ENCODE measurements around the gene TRIM71. TPM values are rescaled to one million over a fixed set of nuclear protein-coding genes. Genes with fewer than 3 reads are reported as not detected.
"Not testable (repeated sequence)": the region's sequence is repeated elsewhere in the genome, so short reads cannot be mapped to it uniquely, and the experiment has no call there.

TRIM71 gene
- total and polyA plus RNA-seq, 3 experiments from 2014 or later: 0.02 to 0.07 TPM; not detected in 1

DNA sequence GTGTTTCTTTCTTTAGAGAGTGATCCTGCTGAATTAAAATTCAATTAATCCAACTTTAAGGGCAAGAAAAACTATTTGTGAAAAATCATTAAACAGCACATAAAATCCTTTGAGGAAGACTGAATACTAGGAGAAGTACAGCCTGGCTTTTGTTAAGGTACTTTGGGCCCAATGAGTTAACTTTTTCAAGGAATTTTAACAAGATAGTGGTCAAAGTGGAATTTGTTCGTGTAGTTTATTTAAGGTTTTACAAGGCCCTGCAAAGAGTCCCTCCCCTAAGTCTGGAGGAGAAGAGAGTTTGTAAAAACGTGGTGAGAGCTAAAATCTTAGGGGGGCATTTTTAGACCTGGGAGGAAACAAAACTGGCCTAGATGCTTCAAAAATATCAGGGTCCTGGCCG lies 26.0 kb upstream of the TRIM71 start:
- Mint-ChIP-seq H3K36me3 (no peaks in the 10 kb centered on the region), H3K27ac (no peak overlapping the region), H3K4me1 (no peaks in the 10 kb centered on the region), H3K9me3 (no peaks in the 10 kb centered on the region), H3K4me3 (no peak overlapping the region), H3K27me3 (peaks cover 3 to 10% of the 10 kb centered on the region in 2 donors)
- H3K4me1 ChIP-seq (ENCODE audit: insufficient read depth, low read length): no peaks in the 10 kb centered on the region
- no peaks in the 10 kb centered on the region for H3K9me3 ChIP-seq (ENCODE audit: low read length)
- H3K27me3 ChIP-seq (ENCODE audit: insufficient read depth, low read length, poor library complexity, severe bottlenecking): no peaks in the 10 kb centered on the region
- no peak overlapping the region for H3K27ac ChIP-seq (ENCODE audit: low read depth, low read length)
- H3K36me3 ChIP-seq (ENCODE audit: insufficient read depth, low read length): no peaks in the 10 kb centered on the region
- ChIA-PET CTCF (no interaction called here), POLR2A (no interaction called here)
- DNase-seq: no peak
- H3K4me3 ChIP-seq (ENCODE audit: low read length): no peak overlapping the region

DNA sequence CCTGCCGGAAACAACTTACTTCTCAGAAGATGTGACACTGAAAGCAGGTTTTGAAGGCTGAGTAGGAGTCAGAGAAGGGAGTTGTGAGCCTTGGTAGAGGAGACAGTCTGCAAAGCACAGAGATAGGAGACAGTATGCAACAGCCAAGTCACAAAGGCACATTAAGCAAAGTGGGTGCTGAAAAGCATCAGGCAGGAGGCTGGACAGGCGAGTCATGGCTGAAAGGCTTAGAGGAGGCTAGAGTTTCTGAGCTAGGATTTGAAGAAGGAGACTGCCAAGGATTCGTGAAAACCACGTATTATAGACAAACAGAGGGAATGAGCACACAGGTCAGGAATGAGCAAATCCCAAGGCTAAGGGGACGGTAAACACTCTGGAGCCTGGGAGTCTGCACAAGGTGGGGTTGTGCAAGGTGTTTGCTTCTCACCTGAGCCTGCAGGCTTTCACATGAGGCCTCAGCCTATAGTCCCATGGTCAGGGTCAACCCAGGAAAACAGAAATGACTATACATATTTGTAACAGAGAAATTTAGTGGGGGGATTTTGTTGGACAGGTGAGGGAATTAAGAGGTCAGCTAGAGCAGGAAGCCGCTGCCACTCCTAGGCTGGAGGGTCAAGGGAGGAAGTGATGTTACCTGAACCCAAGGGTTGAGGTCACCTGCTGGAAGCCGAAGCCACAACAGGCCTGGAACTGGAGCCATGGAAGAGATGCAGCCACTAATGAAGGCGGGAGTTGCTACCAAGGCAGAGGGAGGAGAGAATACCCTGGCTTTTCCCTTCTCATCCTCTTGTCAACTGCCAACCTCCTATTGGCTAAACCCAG lies 23.1 kb upstream of the TRIM71 start:
- POLR2A ChIA-PET: no interaction called here
- Mint-ChIP-seq H3K4me1 (no peaks in the 10 kb centered on the region), H3K36me3 (no peaks in the 10 kb centered on the region), H3K9me3 (no peaks in the 10 kb centered on the region), H3K27ac (no peak overlapping the region), H3K27me3 (peaks cover 4 to 10% of the 10 kb centered on the region in 2 donors), H3K4me3 (no peak overlapping the region)
- H3K4me1 ChIP-seq (ENCODE audit: insufficient read depth, low read length): no peaks in the 10 kb centered on the region
- no peak for DNase-seq
- H3K9me3 ChIP-seq (ENCODE audit: low read length): no peaks in the 10 kb centered on the region
- H3K27me3 ChIP-seq (ENCODE audit: insufficient read depth, low read length, poor library complexity, severe bottlenecking): no peaks in the 10 kb centered on the region
- CTCF ChIA-PET: no interaction called here
- no peak overlapping the region for H3K27ac ChIP-seq (ENCODE audit: low read depth, low read length)
- H3K36me3 ChIP-seq (ENCODE audit: insufficient read depth, low read length): no peaks in the 10 kb centered on the region
- H3K4me3 ChIP-seq (ENCODE audit: low read length): no peak overlapping the region

DNA sequence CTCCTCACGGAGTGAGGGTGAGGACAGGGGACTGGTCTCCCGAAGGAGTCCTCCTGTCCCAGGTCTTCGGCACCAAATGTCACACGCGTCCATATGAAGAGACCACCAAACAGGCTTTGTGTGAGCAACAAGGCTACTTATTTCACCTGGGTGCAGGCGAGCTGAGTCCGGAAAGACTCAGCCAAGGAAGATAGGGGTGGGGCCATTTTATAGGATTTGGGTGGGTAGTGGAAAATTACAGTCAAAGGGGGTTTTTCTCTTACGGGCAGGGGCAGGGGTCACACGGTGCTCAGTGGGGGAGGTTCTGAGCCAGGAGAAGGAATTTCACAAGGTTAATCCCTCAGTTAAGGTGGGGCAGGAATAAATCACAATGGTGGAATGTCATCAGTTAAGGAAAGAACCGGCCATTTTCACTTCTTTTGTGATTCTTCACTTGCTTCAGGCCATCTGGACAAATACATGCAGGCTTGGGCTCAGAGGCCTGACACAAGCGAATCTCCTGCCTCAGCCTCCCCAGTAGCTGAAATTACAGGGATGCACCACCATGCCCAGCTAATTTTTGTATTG lies 21.3 kb upstream of the TRIM71 start:
- H3K4me1 Mint-ChIP-seq; H3K27ac ChIP-seq (ENCODE audit: low read depth, low read length); H3K27ac Mint-ChIP-seq; H3K27me3 ChIP-seq (ENCODE audit: insufficient read depth, low read length, poor library complexity, severe bottlenecking); H3K36me3 ChIP-seq (ENCODE audit: insufficient read depth, low read length); H3K9me3 Mint-ChIP-seq; H3K27me3 Mint-ChIP-seq; H3K4me3 ChIP-seq (ENCODE audit: low read length); DNase-seq; H3K4me1 ChIP-seq (ENCODE audit: insufficient read depth, low read length); H3K4me3 Mint-ChIP-seq; CTCF ChIA-PET; H3K9me3 ChIP-seq (ENCODE audit: low read length); POLR2A ChIA-PET; H3K36me3 Mint-ChIP-seq: not testable (repeated sequence)

DNA sequence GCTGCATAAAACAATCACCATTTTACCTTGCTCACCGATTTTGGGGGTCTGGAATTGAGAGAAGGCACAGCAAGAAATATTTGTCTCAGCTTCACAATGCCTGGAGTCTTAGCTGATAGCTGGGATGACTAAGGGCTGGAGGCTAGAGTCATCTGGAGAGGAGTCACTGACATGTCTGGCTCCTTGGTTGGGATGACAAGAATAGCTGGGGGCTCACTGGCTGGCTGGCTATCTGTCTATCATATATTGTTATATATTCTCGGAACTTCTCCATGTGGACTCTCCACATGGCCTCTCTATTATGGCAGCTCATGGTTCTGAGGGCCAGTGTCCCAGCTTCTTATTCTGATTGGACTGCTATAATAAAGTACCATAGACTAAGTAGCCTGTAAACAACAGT lies 20.0 kb upstream of the TRIM71 start:
- Mint-ChIP-seq H3K27me3 (peaks cover 6 to 10% of the 10 kb centered on the region in 2 donors), H3K4me3 (no peak overlapping the region)
- POLR2A ChIA-PET: no interaction called here

DNA sequence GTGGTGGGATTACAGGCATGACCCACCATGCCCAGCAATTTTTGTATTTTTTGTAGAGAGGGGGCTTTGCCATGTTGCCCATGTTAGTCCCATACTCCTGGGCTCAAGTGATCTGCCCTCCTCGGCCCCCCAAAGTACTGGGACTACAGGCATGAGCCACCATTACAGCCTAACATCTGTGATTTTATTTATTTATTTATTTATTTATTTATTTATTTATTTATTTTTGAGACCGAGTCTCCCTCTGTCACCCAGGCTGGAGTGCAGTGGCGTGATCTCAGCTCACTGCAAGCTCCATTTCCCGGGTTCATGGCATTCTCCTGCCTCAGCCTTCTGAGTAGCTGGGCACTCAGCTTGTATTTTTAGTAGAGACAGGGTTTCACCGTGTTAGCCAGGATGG lies 16.4 kb upstream of the TRIM71 start:
- DNase-seq; H3K27me3 Mint-ChIP-seq; POLR2A ChIA-PET; H3K27ac Mint-ChIP-seq; CTCF ChIA-PET; H3K9me3 Mint-ChIP-seq; H3K4me1 Mint-ChIP-seq; H3K36me3 Mint-ChIP-seq; H3K27ac ChIP-seq (ENCODE audit: low read depth, low read length); H3K4me3 ChIP-seq (ENCODE audit: low read length); H3K9me3 ChIP-seq (ENCODE audit: low read length); H3K36me3 ChIP-seq (ENCODE audit: insufficient read depth, low read length); H3K4me1 ChIP-seq (ENCODE audit: insufficient read depth, low read length); H3K27me3 ChIP-seq (ENCODE audit: insufficient read depth, low read length, poor library complexity, severe bottlenecking); H3K4me3 Mint-ChIP-seq: not testable (repeated sequence)

More for the DNA sequence above, 20.0 kb upstream of the TRIM71 start:
- H3K4me3 ChIP-seq (ENCODE audit: low read length): no peak overlapping the region
- no peak for DNase-seq
- H3K27ac ChIP-seq (ENCODE audit: low read depth, low read length): no peak overlapping the region
- CTCF ChIA-PET: no interaction called here
- no peaks in the 10 kb centered on the region for H3K4me1 ChIP-seq (ENCODE audit: insufficient read depth, low read length)
- Mint-ChIP-seq H3K4me1 (no peaks in the 10 kb centered on the region), H3K9me3 (peaks cover 0 to 2% (median 0%) of the 10 kb centered on the region in 5 donors), H3K36me3 (no peaks in the 10 kb centered on the region), H3K27ac (no peak overlapping the region)
- no peaks in the 10 kb centered on the region for H3K36me3 ChIP-seq (ENCODE audit: insufficient read depth, low read length)
- H3K27me3 ChIP-seq (ENCODE audit: insufficient read depth, low read length, poor library complexity, severe bottlenecking): no peaks in the 10 kb centered on the region
- H3K9me3 ChIP-seq (ENCODE audit: low read length): no peaks in the 10 kb centered on the region

DNA sequence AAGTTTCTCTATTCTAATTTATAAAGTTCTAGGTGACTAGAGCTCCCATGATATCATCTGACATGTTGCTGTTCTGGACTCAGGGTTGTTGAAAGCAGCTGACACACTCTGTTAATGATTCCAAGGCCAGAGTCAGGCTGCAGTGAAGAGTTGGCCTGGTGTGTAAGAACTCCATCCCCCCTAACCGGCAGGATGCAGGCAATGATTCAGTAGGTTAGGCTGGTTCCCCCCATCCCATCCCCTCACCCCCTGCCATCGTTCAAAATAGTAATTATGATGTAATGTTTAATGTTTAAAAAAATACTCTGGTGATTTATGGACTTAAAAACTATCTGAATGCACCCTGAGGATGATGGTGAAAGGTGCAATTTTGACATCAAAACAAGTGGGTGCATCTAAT lies 4.6 kb upstream of the TRIM71 start:
- POLR2A ChIA-PET: no interaction called here
- Mint-ChIP-seq H3K36me3 (no peaks in the 10 kb centered on the region), H3K9me3 (no peaks in the 10 kb centered on the region), H3K27ac (no peak overlapping the region), H3K27me3 (peaks cover 19 to 27% of the 10 kb centered on the region in 2 donors), H3K4me3 (no peak overlapping the region), H3K4me1 (peaks cover 5 to 28% (median 11%) of the 10 kb centered on the region in 3 donors)
- no peak for DNase-seq
- CTCF ChIA-PET: no interaction called here
- no peak overlapping the region for H3K4me3 ChIP-seq (ENCODE audit: low read length)
- no peaks in the 10 kb centered on the region for H3K4me1 ChIP-seq (ENCODE audit: insufficient read depth, low read length)
- H3K36me3 ChIP-seq (ENCODE audit: insufficient read depth, low read length): no peaks in the 10 kb centered on the region
- peaks cover 6% of the 10 kb centered on the region for H3K27me3 ChIP-seq (ENCODE audit: insufficient read depth, low read length, poor library complexity, severe bottlenecking)
- no peak overlapping the region for H3K27ac ChIP-seq (ENCODE audit: low read depth, low read length)
- H3K9me3 ChIP-seq (ENCODE audit: low read length): no peaks in the 10 kb centered on the region

DNA sequence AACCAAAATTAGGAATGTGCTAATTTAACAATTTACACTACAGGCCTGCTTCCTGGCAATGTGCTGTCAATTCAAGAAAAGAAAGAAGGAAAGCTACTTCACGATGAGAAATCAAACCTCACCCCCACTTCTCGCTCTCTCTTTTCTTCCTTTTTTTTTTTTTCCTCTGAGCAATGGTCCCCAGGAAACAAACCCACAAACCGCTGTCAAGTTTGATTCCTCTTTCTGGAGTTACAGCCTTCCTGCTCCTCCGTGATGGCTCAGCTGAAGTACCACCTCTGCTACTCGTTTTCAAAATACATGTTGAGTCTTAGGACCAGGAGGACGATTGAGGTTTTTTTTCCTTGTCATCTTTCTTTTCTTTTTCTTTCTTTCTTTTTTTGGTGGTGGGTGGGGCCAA lies 3.4 kb upstream of the TRIM71 start:
- H3K27ac Mint-ChIP-seq: no peak overlapping the region
- no peak for DNase-seq
- no peaks in the 10 kb centered on the region for H3K4me1 ChIP-seq (ENCODE audit: insufficient read depth, low read length)
- H3K9me3 Mint-ChIP-seq: no peaks in the 10 kb centered on the region
- ChIA-PET CTCF (no interaction called here), POLR2A (interaction anchor here (0.6 kb wide), 1 partner anchor 68 kb away, joined by 7 read pairs; no protein-coding TSS in a partner anchor)
- H3K36me3 ChIP-seq (ENCODE audit: insufficient read depth, low read length): no peaks in the 10 kb centered on the region
- peaks cover 12 to 37% (median 18%) of the 10 kb centered on the region in 3 donors for H3K4me1 Mint-ChIP-seq
- H3K4me3 ChIP-seq (ENCODE audit: low read length): no peak overlapping the region
- H3K9me3 ChIP-seq (ENCODE audit: low read length): no peaks in the 10 kb centered on the region
- no peak overlapping the region for H3K27ac ChIP-seq (ENCODE audit: low read depth, low read length)
- no peaks in the 10 kb centered on the region for H3K36me3 Mint-ChIP-seq
- H3K27me3 ChIP-seq (ENCODE audit: insufficient read depth, low read length, poor library complexity, severe bottlenecking): peaks cover 11% of the 10 kb centered on the region
- peaks cover 23 to 33% of the 10 kb centered on the region in 2 donors for H3K27me3 Mint-ChIP-seq
- H3K4me3 Mint-ChIP-seq: no peak overlapping the region

DNA sequence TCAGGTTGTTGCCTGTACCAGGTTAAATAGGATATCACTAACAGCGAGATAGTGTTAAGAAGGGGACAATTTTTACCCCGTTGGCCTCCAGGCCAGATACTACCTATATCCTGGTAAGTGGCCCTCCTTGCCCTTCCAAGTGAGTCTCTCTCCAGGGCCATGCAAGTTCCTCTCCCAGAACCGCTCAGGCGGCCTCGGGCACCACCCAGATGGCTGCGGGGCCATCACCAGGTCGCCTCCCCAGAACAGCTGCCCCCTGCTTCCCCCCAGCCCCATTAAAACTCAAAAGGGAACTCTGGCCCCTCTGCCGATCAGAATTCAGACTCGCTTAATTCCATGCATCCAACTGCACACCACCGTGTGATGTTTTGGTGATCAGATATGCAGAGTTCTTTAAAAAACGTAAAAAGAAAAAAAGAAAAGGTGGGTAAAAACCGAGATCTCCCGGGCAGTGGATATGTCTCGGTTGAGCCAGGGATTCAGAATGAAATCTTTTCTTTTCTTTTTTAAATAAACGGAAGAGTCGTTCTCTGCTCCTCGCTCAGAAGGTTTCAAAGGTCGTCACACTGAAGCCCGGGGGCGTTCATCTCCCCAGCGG lies 1.9 kb upstream of the TRIM71 start:
- ChIA-PET POLR2A (no interaction called here), CTCF (no interaction called here)
- peak overlapping the region in 6 of 7 donors; percentile 9 to 65 (median 47) for H3K4me3 Mint-ChIP-seq
- H3K9me3 Mint-ChIP-seq: no peaks in the 10 kb centered on the region
- Histone ChIP-seq H3K36me3 (ENCODE audit: insufficient read depth, low read length) (no peaks in the 10 kb centered on the region), H3K4me3 (ENCODE audit: low read length) (no peak overlapping the region), H3K9me3 (ENCODE audit: low read length) (no peaks in the 10 kb centered on the region), H3K4me1 (ENCODE audit: insufficient read depth, low read length) (no peaks in the 10 kb centered on the region), H3K27me3 (ENCODE audit: insufficient read depth, low read length, poor library complexity, severe bottlenecking) (peaks cover 12% of the 10 kb centered on the region), H3K27ac (ENCODE audit: low read depth, low read length) (no peak overlapping the region)
- no peaks in the 10 kb centered on the region for H3K36me3 Mint-ChIP-seq
- peaks cover 12 to 37% (median 19%) of the 10 kb centered on the region in 3 donors for H3K4me1 Mint-ChIP-seq
- peaks cover 34 to 43% of the 10 kb centered on the region in 2 donors for H3K27me3 Mint-ChIP-seq
- H3K27ac Mint-ChIP-seq: no peak overlapping the region
- DNase-seq: no peak
